BJ (cell line): ENCODE results near the gene AKR1D1. TPM values are rescaled to one million over a fixed set of nuclear protein-coding genes. Genes with fewer than 3 reads are reported as not detected.

Experiments used
- CTCF ChIA-PET: fragments of 350-600 bp; formaldehyde crosslinking; extraction: SDS; loops from one replicate; lab custom pipeline; 2021; ENCODE audit warnings: antibody characterized with exemption, inconsistent platforms; lab: Yijun Ruan, JAX
- POLR2A ChIA-PET: fragments of 300-600 bp; sonication (Branson Sonifier 250); formaldehyde crosslinking; extraction: SDS; loops from one replicate; lab custom pipeline; 2021; ENCODE audit warnings: antibody characterized with exemption; lab: Charles Lee
- DNase-seq: peaks from one replicate; pipeline ENCODE4 v3.0.0-alpha.2; 2011; ENCODE audit warnings: low read depth
- H3K27me3 ChIP-seq: 2 replicates; pipeline ENCODE4 v1.6.0; 2011; ENCODE audit warnings: low read length; ENCODE audit not compliant: control insufficient read depth, insufficient read depth
- H3K36me3 ChIP-seq: 2 replicates; pipeline ENCODE4 v1.5.1; 2011; ENCODE audit warnings: low read length; ENCODE audit not compliant: control insufficient read depth, insufficient read depth
- H3K4me3 ChIP-seq: 2 replicates; pipeline ENCODE4 v1.5.1; 2011; ENCODE audit warnings: low read depth, mild to moderate bottlenecking, control low read depth, low read length
- polyA plus RNA-seq: library from polyadenylated mRNA; depleted of rRNA; stranded (reverse); fragments of >200 nt; gene quantifications from 2 replicates; pipeline ENCODE4 v1.2.3, GENCODE V29; 2011
- TF ChIP-seq, protein P1 (sequence below): IDR thresholded peaks from 2 replicates; pipeline ENCODE4 v1.5.1; 2011; ENCODE audit warnings: low read depth, mild to moderate bottlenecking, control low read depth, inconsistent platforms, low read length, moderate library complexity; ENCODE audit not compliant: insufficient read depth

Gene AKR1D1
- polyA plus RNA-seq, 1 experiment = not detected

DNA sequence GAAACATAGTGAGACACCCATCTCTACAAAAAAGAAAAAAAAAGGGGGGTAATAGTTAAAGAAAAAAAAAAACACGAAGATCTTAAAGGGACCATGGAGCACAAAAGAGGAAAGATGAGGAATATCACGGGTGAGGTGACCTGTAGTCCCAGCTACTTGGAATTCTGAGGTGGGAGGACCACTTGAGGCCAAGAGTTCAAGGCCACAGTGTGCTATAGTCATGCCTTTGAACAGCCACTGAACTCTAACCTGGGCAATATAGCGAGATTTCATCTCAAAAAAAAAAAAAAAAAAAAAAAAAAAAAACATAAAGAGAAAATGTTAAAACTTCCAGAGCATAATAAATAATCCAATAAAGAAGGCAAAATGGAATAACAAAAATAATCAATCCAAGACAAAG is 23.6 kb downstream of the AKR1D1 start:
- ChIA-PET POLR2A (no interaction called here), CTCF (no interaction called here)
- TF ChIP-seq, protein P1, sequence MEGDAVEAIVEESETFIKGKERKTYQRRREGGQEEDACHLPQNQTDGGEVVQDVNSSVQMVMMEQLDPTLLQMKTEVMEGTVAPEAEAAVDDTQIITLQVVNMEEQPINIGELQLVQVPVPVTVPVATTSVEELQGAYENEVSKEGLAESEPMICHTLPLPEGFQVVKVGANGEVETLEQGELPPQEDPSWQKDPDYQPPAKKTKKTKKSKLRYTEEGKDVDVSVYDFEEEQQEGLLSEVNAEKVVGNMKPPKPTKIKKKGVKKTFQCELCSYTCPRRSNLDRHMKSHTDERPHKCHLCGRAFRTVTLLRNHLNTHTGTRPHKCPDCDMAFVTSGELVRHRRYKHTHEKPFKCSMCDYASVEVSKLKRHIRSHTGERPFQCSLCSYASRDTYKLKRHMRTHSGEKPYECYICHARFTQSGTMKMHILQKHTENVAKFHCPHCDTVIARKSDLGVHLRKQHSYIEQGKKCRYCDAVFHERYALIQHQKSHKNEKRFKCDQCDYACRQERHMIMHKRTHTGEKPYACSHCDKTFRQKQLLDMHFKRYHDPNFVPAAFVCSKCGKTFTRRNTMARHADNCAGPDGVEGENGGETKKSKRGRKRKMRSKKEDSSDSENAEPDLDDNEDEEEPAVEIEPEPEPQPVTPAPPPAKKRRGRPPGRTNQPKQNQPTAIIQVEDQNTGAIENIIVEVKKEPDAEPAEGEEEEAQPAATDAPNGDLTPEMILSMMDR = no peak
- no peaks in the 10 kb centered on the region for H3K36me3 ChIP-seq
- H3K4me3 ChIP-seq = no peak overlapping the region
- no peaks in the 10 kb centered on the region for H3K27me3 ChIP-seq
- DNase-seq = no peak

DNA sequence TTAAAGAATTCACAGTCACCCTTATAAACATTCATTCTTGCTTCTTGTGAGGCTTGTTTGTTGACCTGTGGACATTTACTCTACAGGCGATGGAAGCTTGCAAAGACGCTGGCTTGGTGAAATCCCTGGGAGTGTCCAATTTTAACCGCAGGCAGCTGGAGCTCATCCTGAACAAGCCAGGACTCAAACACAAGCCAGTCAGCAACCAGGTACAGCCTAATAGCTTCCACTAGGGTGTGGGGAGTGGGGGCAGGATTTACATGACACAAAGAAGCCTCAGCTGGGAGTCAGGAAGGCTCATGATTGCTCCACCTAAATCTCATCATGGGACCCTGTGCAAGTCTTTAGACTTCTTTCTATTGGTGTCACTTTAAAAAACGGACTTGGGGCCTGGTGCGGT is 29.0 kb downstream of the AKR1D1 start:
- Histone ChIP-seq H3K36me3 (no peaks in the 10 kb centered on the region), H3K4me3 (no peak overlapping the region), H3K27me3 (no peaks in the 10 kb centered on the region)
- POLR2A ChIA-PET = no interaction called here
- TF ChIP-seq, protein P1 = no peak
- CTCF ChIA-PET = no interaction called here
- DNase-seq = no peak

DNA sequence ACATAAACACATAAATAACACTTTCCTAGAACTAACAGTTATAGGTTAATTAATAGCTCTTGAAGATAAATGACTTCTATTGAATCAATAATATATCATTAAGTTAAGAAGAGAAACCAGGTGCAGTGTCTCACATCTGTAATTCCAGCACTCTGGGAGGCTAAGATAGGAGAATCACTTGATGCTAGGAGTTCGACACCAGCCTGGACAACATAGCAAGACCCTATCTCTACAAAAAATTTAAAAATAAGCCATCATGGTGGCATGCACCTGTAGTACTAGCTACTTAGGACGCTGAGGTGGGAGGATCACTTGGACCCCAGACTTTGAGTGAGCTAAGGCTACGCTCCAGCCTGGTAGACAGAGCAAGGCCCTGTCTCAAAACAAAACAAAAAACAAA is 38.8 kb downstream of the AKR1D1 start:
- Histone ChIP-seq H3K4me3 (no peak overlapping the region), H3K27me3 (no peaks in the 10 kb centered on the region), H3K36me3 (no peaks in the 10 kb centered on the region)
- POLR2A ChIA-PET = no interaction called here
- CTCF ChIA-PET = no interaction called here
- no peak for DNase-seq
- TF ChIP-seq, protein P1 = no peak

DNA sequence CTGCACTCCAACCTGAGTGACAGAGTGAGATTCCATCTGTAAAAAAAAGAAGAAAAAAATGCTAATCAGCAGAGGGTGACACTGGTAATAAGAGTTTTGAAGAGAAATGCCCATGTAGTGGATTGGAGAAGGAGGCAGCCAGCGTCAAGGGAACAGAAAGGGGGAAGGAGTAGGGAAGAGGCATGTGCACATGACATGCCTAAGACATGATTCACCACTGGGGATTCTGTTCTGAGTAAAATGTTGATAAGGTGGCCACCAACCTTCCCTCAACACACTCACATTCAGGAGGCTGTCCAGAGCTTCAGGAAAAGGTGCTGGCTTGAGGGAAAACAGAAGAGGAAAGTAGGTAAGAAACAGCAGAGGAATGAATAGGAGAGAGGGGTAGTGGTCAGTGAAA is 39.9 kb downstream of the AKR1D1 start:
- no peak for DNase-seq
- TF ChIP-seq, protein P1 = no peak
- H3K4me3 ChIP-seq = no peak overlapping the region
- no peaks in the 10 kb centered on the region for H3K27me3 ChIP-seq
- ChIA-PET POLR2A (no interaction called here), CTCF (interaction anchor here (0.6 kb wide), 1 partner anchor 42 kb away, joined by 3 read pairs; no protein-coding TSS in a partner anchor)
- no peaks in the 10 kb centered on the region for H3K36me3 ChIP-seq

DNA sequence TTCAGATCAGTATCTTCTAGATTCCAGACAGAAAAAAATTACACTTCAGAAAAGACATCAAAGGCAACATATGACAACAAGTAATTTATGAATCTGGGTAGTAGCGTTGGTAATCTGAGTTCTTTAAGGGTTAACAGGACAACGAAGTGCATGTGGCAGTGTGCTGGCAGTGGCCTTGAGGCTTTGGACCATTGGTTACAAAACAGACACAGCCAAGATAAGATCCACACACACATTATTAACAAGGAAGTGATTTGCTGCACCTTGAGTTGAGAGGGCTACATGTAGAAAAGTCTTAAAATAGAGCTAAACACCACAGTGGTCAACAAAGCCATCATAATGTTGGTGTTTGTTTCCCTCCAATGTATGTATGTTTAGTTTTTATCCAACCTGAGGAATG is 40.6 kb downstream of the AKR1D1 start:
- H3K36me3 ChIP-seq = no peaks in the 10 kb centered on the region
- no peak for DNase-seq
- no peaks in the 10 kb centered on the region for H3K27me3 ChIP-seq
- CTCF ChIA-PET = interaction anchor here (0.6 kb wide), 1 partner anchor 42 kb away, joined by 3 read pairs; no protein-coding TSS in a partner anchor
- TF ChIP-seq, protein P1 = no peak
- POLR2A ChIA-PET = no interaction called here
- no peak overlapping the region for H3K4me3 ChIP-seq
